Natural killer cell (primary cell): ENCODE results near the gene PSMA7. TPM values are rescaled to one million over a fixed set of nuclear protein-coding genes. Genes with fewer than 3 reads are reported as not detected.

Experiments
- ATAC-seq, 3 donors: fragments of 150-1000 bp in 2 of 3; fragments of 200-7000 bp in 1 of 3; cut with Tn5 transposase; 1 replicate in 1 of 3; 2 replicates in 2 of 3; pipeline ENCODE4 v1.10.0; 2021; ENCODE audit warnings: mild to moderate bottlenecking in 2 of 3, moderate library complexity in 2 of 3
- DNase-seq, 2 donors: peaks; one replicate each; pipeline versions ENCODE4 v3.0.0 to v3.0.0-alpha.2; 2013 to 2021; ENCODE audit warnings: mixed read lengths in 1 of 2
- H3K27ac ChIP-seq: one replicate; pipeline ENCODE4 v1.5.1; 2013; ENCODE audit warnings: mild to moderate bottlenecking, low read length
- H3K27me3 ChIP-seq: one replicate; pipeline ENCODE4 v1.6.1; 2013; ENCODE audit warnings: low read length; ENCODE audit not compliant: control insufficient read depth, insufficient read depth
- H3K36me3 ChIP-seq: one replicate; pipeline ENCODE4 v1.6.1; 2013; ENCODE audit warnings: low read length; ENCODE audit not compliant: control insufficient read depth, insufficient read depth
- H3K4me1 ChIP-seq: one replicate; pipeline ENCODE4 v1.6.1; 2013; ENCODE audit warnings: low read length; ENCODE audit not compliant: control insufficient read depth, insufficient read depth
- H3K4me3 ChIP-seq: one replicate; pipeline ENCODE4 v1.5.1; 2013; ENCODE audit warnings: low read length
- H3K9me3 ChIP-seq: one replicate; pipeline ENCODE4 v1.6.1; 2013; ENCODE audit warnings: low read length; ENCODE audit not compliant: control insufficient read depth, insufficient read depth
- H3K27ac Mint-ChIP-seq, 2 donors: one replicate each; pipeline ENCODE4 v1.8.0; 2022; ENCODE audit warnings: mild to moderate bottlenecking in 2 of 2, mixed read lengths in 2 of 2, moderate library complexity in 1 of 2
- H3K27me3 Mint-ChIP-seq, 2 donors: one replicate each; pipeline ENCODE4 v1.8.0; 2022; ENCODE audit warnings: low read depth in 2 of 2, mixed read lengths in 2 of 2
- H3K36me3 Mint-ChIP-seq: one replicate; pipeline ENCODE4 v1.8.0; 2022; ENCODE audit warnings: mixed read lengths
- H3K4me1 Mint-ChIP-seq, 2 donors: one replicate each; pipeline ENCODE4 v1.8.0; 2022; ENCODE audit warnings: mixed read lengths in 2 of 2
- H3K4me3 Mint-ChIP-seq: one replicate; pipeline ENCODE4 v1.8.0; 2022; ENCODE audit warnings: mild to moderate bottlenecking, moderate library complexity, mixed read lengths
- H3K9me3 Mint-ChIP-seq, 2 donors: one replicate each; pipeline ENCODE4 v1.8.0; 2022; ENCODE audit warnings: mixed read lengths in 2 of 2
- CTCF ChIP-seq: fragments of 200-600 bp; IDR thresholded peaks from one replicate; pipeline ENCODE4 v1.8.0; 2022; ENCODE audit warnings: antibody characterized with exemption
- WGBS: methylation state at CpG from one replicate; pipeline ENCODE4 v1.1.7; 2013; ENCODE audit warnings: missing lambda C conversion rate; ENCODE audit not compliant: insufficient coverage; 5-methylcytosine and 5-hydroxymethylcytosine counted together
- intact Hi-C: fragments of 100-400 bp; cut with micrococcal nuclease; formaldehyde crosslinking; loops from one replicate; pipeline ENCODE4 v1.14.2; 2022
- total RNA-seq, 4 donors: library from RNA; stranded (reverse); fragments of 120-200 nt in 1 of 4; gene quantifications; one replicate each; pipeline versions ENCODE4 v1.2.3 to v1.2.4, GENCODE V29; 2013 to 2022

Gene PSMA7
- total RNA-seq, 3 donors from 2014 or later (not counting 1 experiment from before 2014, with no cell fraction given): 154 to 177 (median 168) TPM

- H3K27ac Mint-ChIP-seq: no peak overlapping the region
- H3K4me3 Mint-ChIP-seq: no peak overlapping the region
- no peak for TF ChIP-seq CTCF
- Histone ChIP-seq H3K36me3 (peaks cover 14% of the 10 kb centered on the region), H3K9me3 (no peaks in the 10 kb centered on the region), H3K4me1 (no peaks in the 10 kb centered on the region), H3K4me3 (no peak overlapping the region), H3K27me3 (no peaks in the 10 kb centered on the region), H3K27ac (no peak overlapping the region)
- H3K9me3 Mint-ChIP-seq: no peaks in the 10 kb centered on the region
- H3K36me3 Mint-ChIP-seq: no peaks in the 10 kb centered on the region
- no peak for DNase-seq
- H3K27me3 Mint-ChIP-seq: no peaks in the 10 kb centered on the region
- ATAC-seq: no peak
- intact Hi-C loops: no loop called here
- WGBS: 96% methylated on average over 18 of the region's 25 CpGs
- H3K4me1 Mint-ChIP-seq: peaks cover 0 to 8% of the 10 kb centered on the region in 2 donors
Observed at GRCh38 chr20:62190639-62191411, 47.6 kb upstream of the PSMA7 start.

- WGBS: 95% methylated on average over 12 of the region's 13 CpGs
- Mint-ChIP-seq H3K36me3 (no peaks in the 10 kb centered on the region), H3K9me3 (no peaks in the 10 kb centered on the region), H3K27ac (no peak overlapping the region), H3K27me3 (no peaks in the 10 kb centered on the region), H3K4me3 (no peak overlapping the region), H3K4me1 (peaks cover 8 to 26% of the 10 kb centered on the region in 2 donors)
- Histone ChIP-seq H3K27me3 (no peaks in the 10 kb centered on the region), H3K27ac (no peak overlapping the region), H3K4me1 (peaks cover 14% of the 10 kb centered on the region), H3K4me3 (no peak overlapping the region), H3K9me3 (no peaks in the 10 kb centered on the region), H3K36me3 (peaks cover 4% of the 10 kb centered on the region)
- DNase-seq (no peak), ATAC-seq (no peak)
- intact Hi-C loops: no loop called here
- no peak for TF ChIP-seq CTCF
Observed at GRCh38 chr20:62186887-62187866, 44.0 kb upstream of the PSMA7 start.

- H3K27ac ChIP-seq: no peak overlapping the region
- no peaks in the 10 kb centered on the region for H3K9me3 ChIP-seq
- peaks cover 4% of the 10 kb centered on the region for H3K36me3 ChIP-seq
- WGBS: 86% methylated on average over 2 of the region's 3 CpGs
- no peak for TF ChIP-seq CTCF
- H3K4me3 ChIP-seq: no peak overlapping the region
- Mint-ChIP-seq H3K27me3 (no peaks in the 10 kb centered on the region), H3K36me3 (no peaks in the 10 kb centered on the region), H3K9me3 (no peaks in the 10 kb centered on the region), H3K4me1 (peaks cover 14 to 32% of the 10 kb centered on the region in 2 donors), H3K4me3 (no peak overlapping the region), H3K27ac (no peak overlapping the region)
- no peak for DNase-seq
- ATAC-seq: no peak
- no peaks in the 10 kb centered on the region for H3K27me3 ChIP-seq
- peaks cover 14% of the 10 kb centered on the region for H3K4me1 ChIP-seq
- intact Hi-C loops: no loop called here
Observed at GRCh38 chr20:62186096-62186426, 42.9 kb upstream of the PSMA7 start.
